Vagina (tissue), 2 donors: ENCODE measurements around the gene XKRX.

Experiments
- POLR2A ChIP-seq, 2 donors: fragments of 450-650 bp; IDR thresholded peaks; one replicate each; pipeline ENCODE4 v1.6.1; 2017; ENCODE audit warnings: antibody characterized with exemption in 2 of 2, mild to moderate bottlenecking in 2 of 2, moderate library complexity in 2 of 2
- POLR2AphosphoS5 ChIP-seq, 2 donors: sonication (generic); formaldehyde crosslinking; IDR thresholded peaks; one replicate each; pipeline ENCODE4 v1.9.0; 2017; ENCODE audit warnings: antibody characterized with exemption in 2 of 2, mild to moderate bottlenecking in 2 of 2, low read depth in 1 of 2; ENCODE audit not compliant: insufficient read depth in 1 of 2
- TF ChIP-seq, protein P1 (sequence below), 3 experiments: fragments of 450-650 bp in 2 of 3; fragments of 200-600 bp in 1 of 3; sonication (generic) in 1 of 3; IDR thresholded peaks; one replicate each; pipeline ENCODE4 v1.5.1; 2017 to 2019; ENCODE audit warnings: antibody characterized with exemption in 3 of 3, mild to moderate bottlenecking in 2 of 3, moderate library complexity in 2 of 3

DNA sequence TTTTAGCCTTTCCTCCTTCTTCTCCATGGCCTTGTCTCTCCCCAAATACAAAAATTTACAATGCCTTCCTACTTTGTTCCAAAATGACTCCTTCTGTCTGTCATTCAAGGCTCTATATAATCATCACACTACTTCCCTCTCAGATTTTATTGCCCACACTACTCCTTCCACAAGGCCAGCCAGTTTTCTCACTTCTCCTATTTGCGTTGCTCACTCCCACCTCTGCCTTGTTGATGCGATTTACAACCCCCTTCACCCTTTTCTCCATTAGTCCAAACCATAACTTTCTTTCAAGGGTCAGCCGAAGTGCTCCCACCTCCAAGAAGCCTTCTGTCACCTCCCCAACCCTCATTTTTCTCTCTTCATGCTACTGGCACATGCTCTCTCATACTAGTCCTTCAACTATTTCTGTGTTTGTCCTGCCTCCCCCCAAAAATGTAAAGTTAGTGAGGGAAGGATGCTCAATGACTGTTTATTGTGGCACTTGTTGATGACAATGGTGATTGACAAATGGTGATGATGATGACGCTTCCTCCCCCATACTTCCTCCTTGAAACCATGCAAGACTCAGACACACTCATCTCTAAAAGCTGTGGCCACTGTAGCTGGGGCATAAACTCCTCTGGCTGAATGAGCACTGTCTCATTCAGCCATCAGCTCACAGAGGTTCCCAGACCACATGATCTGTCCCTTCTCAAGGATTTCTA, 2.7 kb upstream of the XKRX start:
- TF ChIP-seq POLR2A (IDR thresholded peaks at IDR 0.05): no peak
- TF ChIP-seq, protein P1, sequence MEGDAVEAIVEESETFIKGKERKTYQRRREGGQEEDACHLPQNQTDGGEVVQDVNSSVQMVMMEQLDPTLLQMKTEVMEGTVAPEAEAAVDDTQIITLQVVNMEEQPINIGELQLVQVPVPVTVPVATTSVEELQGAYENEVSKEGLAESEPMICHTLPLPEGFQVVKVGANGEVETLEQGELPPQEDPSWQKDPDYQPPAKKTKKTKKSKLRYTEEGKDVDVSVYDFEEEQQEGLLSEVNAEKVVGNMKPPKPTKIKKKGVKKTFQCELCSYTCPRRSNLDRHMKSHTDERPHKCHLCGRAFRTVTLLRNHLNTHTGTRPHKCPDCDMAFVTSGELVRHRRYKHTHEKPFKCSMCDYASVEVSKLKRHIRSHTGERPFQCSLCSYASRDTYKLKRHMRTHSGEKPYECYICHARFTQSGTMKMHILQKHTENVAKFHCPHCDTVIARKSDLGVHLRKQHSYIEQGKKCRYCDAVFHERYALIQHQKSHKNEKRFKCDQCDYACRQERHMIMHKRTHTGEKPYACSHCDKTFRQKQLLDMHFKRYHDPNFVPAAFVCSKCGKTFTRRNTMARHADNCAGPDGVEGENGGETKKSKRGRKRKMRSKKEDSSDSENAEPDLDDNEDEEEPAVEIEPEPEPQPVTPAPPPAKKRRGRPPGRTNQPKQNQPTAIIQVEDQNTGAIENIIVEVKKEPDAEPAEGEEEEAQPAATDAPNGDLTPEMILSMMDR (IDR thresholded peaks at IDR 0.05): no peak
- TF ChIP-seq POLR2AphosphoS5 (IDR thresholded peaks at IDR 0.05; ENCODE audit: insufficient read depth in 1 of 2, low read depth in 1 of 2): no peak
